Calu3 (cell line): ENCODE measurements around the gene VSIG10L2. TPM values are rescaled to one million over a fixed set of nuclear protein-coding genes. Genes with fewer than 3 reads are reported as not detected.
"Not testable (repeated sequence)": the region's sequence is repeated elsewhere in the genome, so short reads cannot be mapped to it uniquely, and the experiment has no call there.

Experiments
- BruUV-seq: library from RNA; stranded (reverse); fragments of 400-500 nt; replicated peaks from 2 replicates; lab custom pipeline; 2021; lab: Mats Ljungman, UMichigan
- CTCF ChIA-PET: fragments of 300-600 bp; sonication (Branson Sonifier 250); formaldehyde crosslinking; loops from one replicate; lab custom pipeline; 2022; ENCODE audit warnings: antibody characterized with exemption; lab: Charles Lee
- DNase-seq: peaks from one replicate; pipeline ENCODE4 v3.0.0; 2022
- H3K27ac Mint-ChIP-seq: one replicate; pipeline ENCODE4 v1.8.0; 2022; ENCODE audit warnings: mixed read lengths; ENCODE audit not compliant: unreplicated experiment
- H3K27me3 Mint-ChIP-seq: one replicate; pipeline ENCODE4 v1.8.0; 2022; ENCODE audit warnings: mixed read lengths; ENCODE audit not compliant: unreplicated experiment
- H3K36me3 Mint-ChIP-seq: one replicate; pipeline ENCODE4 v1.8.0; 2022; ENCODE audit warnings: mild to moderate bottlenecking, moderate library complexity, mixed read lengths; ENCODE audit not compliant: insufficient read depth, unreplicated experiment
- H3K4me1 Mint-ChIP-seq: one replicate; pipeline ENCODE4 v1.8.0; 2022; ENCODE audit warnings: mild to moderate bottlenecking, low read depth, mixed read lengths; ENCODE audit not compliant: unreplicated experiment
- H3K4me3 Mint-ChIP-seq: one replicate; pipeline ENCODE4 v1.8.0; 2022; ENCODE audit warnings: mild to moderate bottlenecking, low read depth, moderate library complexity, mixed read lengths; ENCODE audit not compliant: unreplicated experiment
- H3K9me3 Mint-ChIP-seq: one replicate; pipeline ENCODE4 v1.8.0; 2022; ENCODE audit warnings: low read depth, mixed read lengths; ENCODE audit not compliant: unreplicated experiment
- intact Hi-C: fragments of 100-400 bp; cut with micrococcal nuclease; formaldehyde crosslinking; loops from one replicate; pipeline ENCODE4 v1.10.0; 2022; ENCODE audit not compliant: unreplicated experiment
- total RNA-seq: library from RNA; stranded (reverse); gene quantifications from 2 replicates; pipeline ENCODE4 v1.2.3, GENCODE V29; 2022
- TF ChIP-seq, protein P1 (sequence below): fragments of 200-600 bp; IDR thresholded peaks from one replicate; pipeline ENCODE4 v1.8.0; 2022; ENCODE audit warnings: antibody characterized with exemption; ENCODE audit not compliant: unreplicated experiment

Gene VSIG10L2
- total RNA-seq, 1 experiment from 2014 or later: not detected

DNA sequence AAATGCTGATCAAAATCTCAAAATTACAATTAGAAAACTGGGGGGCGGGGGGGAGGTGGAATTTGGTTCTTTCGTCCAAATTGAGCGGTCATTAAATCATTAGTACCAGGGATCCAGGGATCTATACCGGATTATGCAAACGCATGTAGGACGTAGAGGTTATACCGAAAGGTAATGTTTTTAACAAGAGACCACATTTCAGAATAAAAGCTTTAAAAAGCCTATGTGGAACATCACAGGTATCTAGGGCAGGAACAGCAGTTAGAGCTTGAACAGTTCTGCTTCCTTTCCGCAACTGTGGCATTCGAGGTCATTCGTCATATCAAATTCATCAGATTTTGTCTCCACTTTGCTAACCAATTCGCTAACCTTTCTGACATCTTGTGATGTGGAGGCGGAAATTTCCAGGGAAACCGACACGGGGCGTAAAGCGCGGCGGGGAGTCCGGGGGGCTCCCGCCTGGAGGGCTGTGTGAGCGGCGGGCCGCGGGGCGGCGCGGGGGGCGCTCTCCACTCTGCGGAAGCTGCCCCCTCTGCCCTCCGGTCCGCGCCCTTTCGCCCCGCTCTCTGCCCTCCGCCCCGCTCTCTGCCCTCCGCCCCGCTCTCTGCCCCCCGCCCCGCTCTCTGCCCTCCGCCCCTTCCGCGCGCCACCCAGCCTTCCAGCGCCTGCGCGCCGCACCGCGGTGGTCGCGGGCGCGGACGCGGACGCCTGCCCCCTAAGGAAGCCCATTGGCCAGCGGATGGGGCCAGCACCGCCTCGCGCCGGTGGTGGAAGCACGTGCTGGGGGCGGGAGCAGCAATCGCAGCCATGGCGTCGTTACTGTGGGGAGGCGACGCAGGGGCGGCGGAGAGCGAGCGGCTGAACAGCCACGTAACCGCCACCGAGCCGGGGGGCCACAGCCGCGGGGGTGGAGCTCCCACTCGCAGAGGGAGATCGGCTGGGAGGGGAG is 41.9 kb upstream of the VSIG10L2 start, which contains the start of gene DDX25:
TSS of gene DDX25 (plus strand) at position 798 of the 949 bp plus-strand sequence. CDS start at position 808, 10 bp downstream.
- H3K27me3 Mint-ChIP-seq: peaks cover 32% of the 10 kb centered on the region
- CTCF ChIA-PET: interaction anchor here (0.9 kb wide), 1 partner anchor 290 kb away, joined by 3 read pairs; no protein-coding TSS in a partner anchor
- H3K27ac Mint-ChIP-seq: no peak within 1 kb of the TSS
- TF ChIP-seq, protein P1, sequence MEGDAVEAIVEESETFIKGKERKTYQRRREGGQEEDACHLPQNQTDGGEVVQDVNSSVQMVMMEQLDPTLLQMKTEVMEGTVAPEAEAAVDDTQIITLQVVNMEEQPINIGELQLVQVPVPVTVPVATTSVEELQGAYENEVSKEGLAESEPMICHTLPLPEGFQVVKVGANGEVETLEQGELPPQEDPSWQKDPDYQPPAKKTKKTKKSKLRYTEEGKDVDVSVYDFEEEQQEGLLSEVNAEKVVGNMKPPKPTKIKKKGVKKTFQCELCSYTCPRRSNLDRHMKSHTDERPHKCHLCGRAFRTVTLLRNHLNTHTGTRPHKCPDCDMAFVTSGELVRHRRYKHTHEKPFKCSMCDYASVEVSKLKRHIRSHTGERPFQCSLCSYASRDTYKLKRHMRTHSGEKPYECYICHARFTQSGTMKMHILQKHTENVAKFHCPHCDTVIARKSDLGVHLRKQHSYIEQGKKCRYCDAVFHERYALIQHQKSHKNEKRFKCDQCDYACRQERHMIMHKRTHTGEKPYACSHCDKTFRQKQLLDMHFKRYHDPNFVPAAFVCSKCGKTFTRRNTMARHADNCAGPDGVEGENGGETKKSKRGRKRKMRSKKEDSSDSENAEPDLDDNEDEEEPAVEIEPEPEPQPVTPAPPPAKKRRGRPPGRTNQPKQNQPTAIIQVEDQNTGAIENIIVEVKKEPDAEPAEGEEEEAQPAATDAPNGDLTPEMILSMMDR: no peak
- peak within 1 kb of the TSS; percentile 86 for H3K4me3 Mint-ChIP-seq
- no peak for DNase-seq
- no peaks in the 10 kb centered on the region for H3K9me3 Mint-ChIP-seq
- no TSS peak for BruUV-seq
- H3K4me1 Mint-ChIP-seq: no peaks in the 10 kb centered on the region
- peaks cover 8% of the 10 kb centered on the region for H3K36me3 Mint-ChIP-seq
- intact Hi-C loops: no loop called here

DNA sequence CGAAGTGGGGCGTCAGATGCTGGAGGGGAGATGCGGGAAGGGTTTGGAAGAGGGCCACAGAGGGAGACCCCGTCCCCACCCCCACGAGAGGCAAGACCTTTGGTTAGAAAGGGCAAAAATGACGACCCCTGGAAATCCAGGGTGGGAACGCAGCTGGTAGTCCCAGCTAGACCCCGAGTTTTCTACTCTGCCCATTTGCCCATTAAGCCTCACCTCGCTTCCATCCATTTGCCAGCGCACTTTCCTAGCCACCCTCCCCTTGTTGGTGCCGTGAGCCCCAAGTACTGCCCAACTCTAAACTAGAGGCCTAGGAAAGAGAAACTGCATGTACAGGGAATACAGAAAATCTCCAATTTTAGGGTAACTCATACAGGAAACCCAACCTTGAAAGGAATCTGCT is 41.2 kb upstream of the VSIG10L2 start:
- CTCF ChIA-PET: no interaction called here
- Mint-ChIP-seq H3K36me3 (peaks cover 8% of the 10 kb centered on the region), H3K4me3 (no peak overlapping the region), H3K27me3 (peaks cover 36% of the 10 kb centered on the region), H3K9me3 (no peaks in the 10 kb centered on the region), H3K27ac (no peak overlapping the region), H3K4me1 (no peaks in the 10 kb centered on the region)
- no peak for DNase-seq
- BruUV-seq: no TSS peak
- intact Hi-C loops: no loop called here
- TF ChIP-seq, protein P1: no peak

DNA sequence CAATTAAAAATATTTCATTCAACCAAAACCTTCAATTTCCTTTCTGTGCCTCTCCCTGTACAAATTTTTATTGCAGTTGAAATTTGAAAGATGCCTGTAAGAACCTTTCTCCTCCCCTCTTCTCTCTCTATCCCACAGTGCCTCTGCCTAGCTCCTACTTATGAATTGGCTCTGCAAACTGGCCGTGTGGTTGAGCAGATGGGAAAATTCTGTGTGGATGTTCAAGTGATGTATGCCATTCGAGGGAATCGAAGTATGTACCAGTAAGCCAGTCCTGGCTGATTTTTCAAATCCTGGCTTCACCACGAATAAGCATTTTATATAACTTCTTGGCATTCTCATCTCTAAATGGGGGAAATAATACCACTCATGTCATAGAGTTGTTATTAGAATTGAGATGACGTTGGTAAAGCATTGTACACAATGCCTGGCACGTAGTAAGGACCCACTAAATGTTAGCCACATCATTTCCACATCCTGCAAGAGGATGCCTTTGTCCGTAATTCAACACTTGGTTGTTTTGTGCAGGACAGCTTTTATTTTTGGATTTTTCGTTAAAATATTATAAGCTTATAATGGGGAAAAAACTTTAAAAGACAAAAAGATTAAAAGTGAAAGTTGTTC is 35.5 kb upstream of the VSIG10L2 start:
- intact Hi-C loops: no loop called here
- TF ChIP-seq, protein P1: no peak
- Mint-ChIP-seq H3K9me3 (no peaks in the 10 kb centered on the region), H3K4me1 (no peaks in the 10 kb centered on the region), H3K27ac (no peak overlapping the region), H3K4me3 (no peak overlapping the region), H3K27me3 (peaks cover 53% of the 10 kb centered on the region), H3K36me3 (no peaks in the 10 kb centered on the region)
- BruUV-seq: no TSS peak
- no peak for DNase-seq
- CTCF ChIA-PET: no interaction called here

DNA sequence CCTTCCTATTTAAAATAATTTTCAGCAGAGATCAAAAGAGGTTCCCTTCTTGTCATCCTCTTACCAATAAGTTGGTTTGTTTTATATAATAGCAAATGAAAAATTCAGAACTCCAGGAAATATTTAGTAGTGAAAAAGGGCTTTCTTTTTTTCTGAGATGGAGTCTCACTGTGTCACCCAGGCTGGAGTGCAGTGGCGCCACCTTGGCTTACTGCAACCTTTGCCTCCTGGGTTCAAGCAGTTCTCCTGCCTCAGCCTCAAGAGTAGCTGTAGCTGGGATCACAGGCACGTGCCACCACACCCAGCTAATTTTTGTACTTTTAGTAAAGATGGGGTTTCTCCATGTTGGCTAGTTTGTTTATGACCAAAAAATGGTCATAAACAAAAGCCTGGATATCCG is 31.2 kb upstream of the VSIG10L2 start:
- DNase-seq, H3K36me3 Mint-ChIP-seq, intact Hi-C loops, H3K4me3 Mint-ChIP-seq, H3K27ac Mint-ChIP-seq, BruUV-seq, H3K9me3 Mint-ChIP-seq, H3K4me1 Mint-ChIP-seq, CTCF ChIA-PET: not testable (repeated sequence)
- H3K27me3 Mint-ChIP-seq: peaks cover 71% of the 10 kb centered on the region
